Measurements from ENCODE around the gene SPNS2. TPM values are rescaled to one million over a fixed set of nuclear protein-coding genes. Genes with fewer than 3 reads are reported as not detected.

The SPNS2 gene
- total and polyA plus RNA-seq, 2 of the 8 experiments (the other 6 are each of a cell fraction or from before 2014, with no cell fraction given), result 1.2 to 1.5 TPM

- TF ChIP-seq CHD7 (IDR thresholded peaks at IDR 0.05; ENCODE audit: insufficient replicate concordance, low read length), result no peak
- TF ChIP-seq KDM1A (IDR thresholded peaks at IDR 0.05; ENCODE audit: borderline replicate concordance, low read length), result peak; percentile 26; the same call in 1 of the 2 replicates
Measured at GRCh38 chr17:4479340-4479981, 19.2 kb upstream of the SPNS2 start (continued).
